ENCODE results near the gene PTPN7.
A peak's percentile ranks its signal among the peaks of the same experiment; 100 is the strongest.

The PTPN7 gene

GRCh38 chr1:202189918-202190715, 29.7 kb upstream of the PTPN7 start:
- H3K4me3 ChIP-seq (ENCODE audit: low read length) = no peak overlapping the region
- TF ChIP-seq CTCF (IDR thresholded peaks at IDR 0.05; ENCODE audit: insufficient read depth, low read depth, low read length, missing control alignments) = no peak
- DNase-seq (ENCODE audit: low read depth) = no peak

- TF ChIP-seq CTCF (IDR thresholded peaks at IDR 0.05; ENCODE audit: insufficient read depth, low read depth, low read length, missing control alignments) = peak; percentile 68
- H3K4me3 ChIP-seq (ENCODE audit: low read length) = no peak overlapping the region
- peak; percentile 62 for DNase-seq (ENCODE audit: low read depth)
These were observed 28.8 kb upstream of the PTPN7 start for GRCh38 chr1:202189001-202189790.

GRCh38 chr1:202187697-202188407, 27.4 kb upstream of the PTPN7 start:
- H3K4me3 ChIP-seq (ENCODE audit: low read length) = no peak overlapping the region
- no peak for DNase-seq (ENCODE audit: low read depth)
- TF ChIP-seq CTCF (IDR thresholded peaks at IDR 0.05; ENCODE audit: insufficient read depth, low read depth, low read length, missing control alignments) = no peak

- no peak for TF ChIP-seq CTCF (IDR thresholded peaks at IDR 0.05; ENCODE audit: insufficient read depth, low read depth, low read length, missing control alignments)
- DNase-seq (ENCODE audit: low read depth) = no peak
- no peak overlapping the region for H3K4me3 ChIP-seq (ENCODE audit: low read length)
These were observed 26.8 kb upstream of the PTPN7 start for GRCh38 chr1:202187041-202187671.

- no peak for TF ChIP-seq CTCF (IDR thresholded peaks at IDR 0.05; ENCODE audit: insufficient read depth, low read depth, low read length, missing control alignments)
- H3K4me3 ChIP-seq (ENCODE audit: low read length) = no peak overlapping the region
- no peak for DNase-seq (ENCODE audit: low read depth)
These were observed 25.9 kb upstream of the PTPN7 start for GRCh38 chr1:202186327-202186726.

GRCh38 chr1:202184750-202185460, 24.5 kb upstream of the PTPN7 start:
- no peak overlapping the region for H3K4me3 ChIP-seq (ENCODE audit: low read length)
- peak; percentile 85 for DNase-seq (ENCODE audit: low read depth)
- peak; percentile 89 for TF ChIP-seq CTCF (IDR thresholded peaks at IDR 0.05; ENCODE audit: insufficient read depth, low read depth, low read length, missing control alignments)

Data from epithelial cell of esophagus (primary cell).